ENCODE measurements around the gene TPCN1.
"Not testable (repeated sequence)": the region's sequence is repeated elsewhere in the genome, so short reads cannot be mapped to it uniquely, and the experiment has no call there.

The TPCN1 gene

DNA sequence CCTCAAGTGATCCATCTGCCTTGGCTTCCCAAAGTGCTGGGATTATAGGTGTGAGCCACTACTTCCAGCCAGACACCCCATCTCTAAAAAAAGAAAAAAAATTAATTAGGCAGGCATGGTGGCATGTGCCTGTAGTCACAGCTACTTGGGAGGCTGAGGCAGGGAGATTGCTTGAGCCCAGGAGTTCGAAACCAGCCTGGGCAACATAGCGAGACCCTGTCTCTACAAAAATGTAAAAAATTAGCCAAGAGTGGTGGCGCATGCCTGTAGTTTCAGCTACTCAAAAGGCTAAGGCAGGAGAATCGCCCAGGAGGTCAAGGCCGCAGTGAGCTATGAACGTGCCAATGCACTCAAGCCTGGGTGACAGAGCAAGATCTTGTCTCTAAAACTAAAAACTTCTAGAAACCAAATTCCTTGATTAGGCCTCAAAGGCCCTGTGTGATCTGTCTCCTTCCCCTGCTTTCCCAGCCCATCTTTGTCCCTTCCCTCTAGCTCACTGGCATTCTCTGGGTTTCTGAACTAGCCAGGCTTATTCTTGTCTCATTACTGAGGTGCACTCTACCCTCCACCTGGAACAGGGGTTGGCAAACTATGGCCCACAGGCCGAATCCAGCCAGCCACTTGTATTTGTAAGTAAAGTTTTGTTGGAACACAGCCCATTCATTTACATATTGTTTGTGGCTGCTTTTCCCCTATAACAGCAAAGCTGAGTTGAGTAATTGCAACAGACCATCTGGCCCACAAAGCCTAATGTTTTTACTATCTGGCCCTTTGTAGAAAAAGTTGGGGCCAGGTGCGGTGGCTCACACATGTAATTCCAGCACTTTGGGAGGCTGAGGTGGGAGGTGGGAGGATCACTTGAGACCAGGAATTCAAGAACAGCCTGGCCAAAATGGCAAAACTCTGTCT, 17.2 kb upstream of the TPCN1 start:
- DNase-seq (ENCODE audit: low spot score in 2 of 2): no peak
- Mint-ChIP-seq H3K4me3 (no peak overlapping the region), H3K27ac (no peak overlapping the region), H3K4me1 (peaks cover 25% of the 10 kb centered on the region), H3K9me3 (no peaks in the 10 kb centered on the region), H3K36me3 (peaks cover 16% of the 10 kb centered on the region)
- ATAC-seq: no peak

DNA sequence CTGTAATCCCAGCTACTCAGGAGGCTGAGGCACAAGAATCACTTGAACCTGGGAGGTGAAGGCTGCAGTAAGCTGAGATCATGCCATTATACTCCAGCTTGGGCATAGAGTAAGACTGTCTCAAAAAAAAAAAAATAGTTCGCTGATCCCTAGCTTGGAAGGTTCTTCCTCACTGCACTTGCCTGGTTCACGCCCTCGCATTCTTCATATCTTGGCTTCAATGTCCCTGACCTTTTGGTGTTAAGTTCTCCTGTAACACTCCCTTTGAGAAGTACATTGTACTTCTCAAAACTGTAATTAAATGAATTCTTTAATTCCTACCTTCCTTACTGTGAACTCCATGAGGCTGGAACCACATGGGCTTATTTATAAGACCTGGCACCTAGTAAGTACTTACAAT, 16.5 kb upstream of the TPCN1 start:
- ATAC-seq: no peak

DNA sequence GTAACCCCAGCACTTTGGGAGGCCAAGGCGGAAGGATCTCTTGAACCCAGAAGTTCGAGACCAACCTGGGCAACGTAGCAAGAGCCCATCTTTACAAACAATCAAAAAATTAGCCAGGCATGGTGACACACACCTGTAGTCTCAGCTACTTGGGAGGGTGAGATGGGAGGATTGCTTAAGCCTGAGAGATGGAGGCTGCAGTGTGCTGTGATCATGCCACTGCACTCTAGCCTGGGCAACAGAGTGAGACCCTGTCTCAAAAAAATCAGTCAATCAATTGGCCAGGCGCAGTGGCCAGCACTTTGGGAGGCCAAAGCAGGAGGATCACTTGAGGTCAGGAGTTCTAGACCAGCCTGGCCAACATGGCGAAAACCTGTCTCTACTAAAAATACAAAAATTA, 14.5 kb upstream of the TPCN1 start:
- peaks cover 39% of the 10 kb centered on the region for H3K4me1 Mint-ChIP-seq
- peaks cover 16% of the 10 kb centered on the region for H3K36me3 Mint-ChIP-seq
- ATAC-seq; DNase-seq (ENCODE audit: low spot score in 2 of 2); H3K4me3 Mint-ChIP-seq; H3K9me3 Mint-ChIP-seq: not testable (repeated sequence)
- H3K27ac Mint-ChIP-seq: peak overlapping the region; percentile 65

More for the DNA sequence above, 16.5 kb upstream of the TPCN1 start:
- no peak overlapping the region for H3K4me3 Mint-ChIP-seq
- peaks cover 25% of the 10 kb centered on the region for H3K4me1 Mint-ChIP-seq
- no peak overlapping the region for H3K27ac Mint-ChIP-seq
- H3K9me3 Mint-ChIP-seq: no peaks in the 10 kb centered on the region
- DNase-seq (ENCODE audit: low spot score in 2 of 2): no peak
- peaks cover 16% of the 10 kb centered on the region for H3K36me3 Mint-ChIP-seq

DNA sequence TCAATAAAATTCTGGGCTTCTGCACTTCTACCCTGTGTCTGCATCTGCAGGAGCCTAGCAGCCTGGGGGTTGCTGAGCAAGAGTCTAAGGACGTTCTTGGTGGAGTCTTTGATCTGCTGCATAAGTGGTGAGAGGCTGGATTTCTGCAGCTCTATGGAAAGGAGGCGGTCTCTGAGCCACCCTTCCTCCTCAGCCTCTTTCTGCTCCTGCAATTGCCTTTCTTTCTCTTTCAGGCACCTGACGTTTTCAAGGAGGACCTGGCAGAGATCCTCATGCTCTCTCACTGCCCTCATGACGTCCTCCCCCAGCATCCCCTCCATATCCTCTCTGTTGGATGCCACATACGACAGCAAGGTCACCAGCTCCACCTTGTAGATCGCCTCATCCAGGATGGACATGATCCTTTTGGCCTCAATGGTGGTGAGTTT, 13.6 kb upstream of the TPCN1 start:
- DNase-seq (ENCODE audit: low spot score in 2 of 2): peak in 1 of 2 donors; percentile 63

DNA sequence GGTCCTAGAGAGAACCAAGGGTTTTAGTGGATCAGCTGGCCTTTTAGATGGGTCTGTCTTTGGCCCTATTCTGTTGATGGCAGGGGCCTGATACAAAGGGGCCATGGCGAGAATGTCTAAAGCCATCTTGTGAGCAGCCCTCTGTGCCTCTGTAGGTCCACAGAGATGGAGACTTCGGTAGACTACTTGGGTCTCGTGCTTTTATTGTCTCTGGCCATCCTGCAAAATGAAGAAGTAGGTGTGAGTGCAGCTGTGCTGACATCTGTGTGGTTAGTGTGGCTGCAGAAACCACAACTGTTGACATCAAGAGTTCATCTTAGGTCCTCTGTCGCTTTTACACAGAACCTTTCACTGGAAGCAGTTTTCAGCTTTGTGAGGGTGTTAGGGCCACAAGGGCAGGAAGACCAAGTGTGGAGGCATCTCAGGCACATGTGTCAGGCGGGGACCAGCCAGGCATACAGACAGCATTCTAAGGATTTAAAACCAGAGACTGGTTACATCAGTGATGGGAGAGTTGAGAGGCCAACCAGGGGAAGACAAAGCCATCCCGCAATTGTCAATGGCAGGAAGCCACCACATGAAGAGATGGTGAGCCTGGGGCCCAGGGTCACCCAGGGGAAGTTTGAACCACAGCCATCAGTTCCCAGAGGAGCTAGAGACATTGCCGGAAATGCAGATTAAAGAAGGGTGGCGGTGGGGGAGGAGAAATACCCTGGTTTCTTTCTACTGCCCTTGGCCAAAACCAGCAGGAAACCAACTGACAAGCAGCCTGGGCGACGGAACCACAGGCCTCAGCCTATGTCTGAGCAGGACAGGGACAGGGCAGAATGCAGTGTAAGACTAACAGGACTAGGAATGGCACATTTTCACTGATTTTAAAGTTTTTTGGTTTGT, 13.0 kb upstream of the TPCN1 start:
- H3K4me3 Mint-ChIP-seq: peak overlapping the region; percentile 65
- H3K27ac Mint-ChIP-seq: peak overlapping the region; percentile 94
- ATAC-seq (peak; percentile 91), DNase-seq (ENCODE audit: low spot score in 2 of 2) (peak; percentile 43 to 89)
- H3K36me3 Mint-ChIP-seq: peaks cover 16% of the 10 kb centered on the region
- peaks cover 39% of the 10 kb centered on the region for H3K4me1 Mint-ChIP-seq
- H3K9me3 Mint-ChIP-seq: no peaks in the 10 kb centered on the region

More for the DNA sequence above, 13.6 kb upstream of the TPCN1 start:
- ATAC-seq: peak; percentile 26
- Mint-ChIP-seq H3K27ac (peak overlapping the region; percentile 94), H3K36me3 (peaks cover 16% of the 10 kb centered on the region), H3K4me3 (peak overlapping the region; percentile 65), H3K9me3 (no peaks in the 10 kb centered on the region), H3K4me1 (peaks cover 39% of the 10 kb centered on the region)

DNA sequence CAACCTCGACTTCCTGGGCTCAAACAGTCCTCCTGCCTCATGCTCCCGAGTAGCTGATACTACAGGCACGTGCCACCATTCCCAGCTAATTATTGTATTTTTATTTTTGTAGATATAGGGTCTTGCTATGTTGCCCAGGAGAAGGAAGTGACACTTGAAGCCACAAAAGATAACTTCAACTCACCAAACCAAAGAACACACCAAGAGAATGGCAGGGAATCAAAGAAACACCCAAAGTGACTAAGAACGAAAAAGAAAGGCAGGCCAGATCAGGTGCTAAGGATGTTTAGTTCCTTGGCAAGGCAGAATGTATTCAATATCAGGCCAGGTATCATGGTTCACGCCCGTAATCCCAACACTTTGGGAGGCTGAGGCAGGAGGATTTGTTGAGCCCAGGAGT, 10.1 kb upstream of the TPCN1 start:
- no peak overlapping the region for H3K4me3 Mint-ChIP-seq
- peaks cover 16% of the 10 kb centered on the region for H3K36me3 Mint-ChIP-seq
- H3K4me1 Mint-ChIP-seq: peaks cover 50% of the 10 kb centered on the region
- H3K27ac Mint-ChIP-seq: peak overlapping the region; percentile 79
- H3K9me3 Mint-ChIP-seq: no peaks in the 10 kb centered on the region
- DNase-seq (ENCODE audit: low spot score in 2 of 2) (no peak), ATAC-seq (no peak)

DNA sequence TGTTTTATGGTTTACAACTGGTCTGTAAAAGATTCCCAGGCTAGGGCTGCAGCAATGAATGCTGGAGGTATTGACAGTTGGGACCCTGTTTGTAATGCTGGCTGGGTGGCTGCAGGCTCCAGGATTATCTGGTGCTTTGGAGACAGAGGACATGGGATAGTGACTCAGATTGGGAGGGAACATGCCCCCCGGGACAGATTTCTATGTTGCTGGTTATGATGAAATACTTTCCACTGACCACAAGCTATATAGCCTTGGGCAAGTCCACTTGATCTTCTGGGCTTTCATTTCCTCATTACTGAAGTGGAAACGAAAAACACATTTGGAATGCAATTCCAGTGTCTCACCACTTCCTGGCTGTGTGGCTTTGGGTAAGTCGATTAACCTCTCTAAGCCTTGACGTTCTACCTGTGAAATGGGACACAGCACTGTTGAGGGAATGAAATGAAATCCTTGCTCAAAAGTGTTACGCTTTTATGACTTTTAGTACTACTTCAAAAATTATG, 6.3 kb upstream of the TPCN1 start:
- peak; percentile 42 for ATAC-seq
- Mint-ChIP-seq H3K4me1 (peaks cover 26% of the 10 kb centered on the region), H3K36me3 (no peaks in the 10 kb centered on the region), H3K27ac (no peak overlapping the region), H3K9me3 (no peaks in the 10 kb centered on the region), H3K4me3 (no peak overlapping the region)
- DNase-seq (ENCODE audit: low spot score in 2 of 2): no peak

DNA sequence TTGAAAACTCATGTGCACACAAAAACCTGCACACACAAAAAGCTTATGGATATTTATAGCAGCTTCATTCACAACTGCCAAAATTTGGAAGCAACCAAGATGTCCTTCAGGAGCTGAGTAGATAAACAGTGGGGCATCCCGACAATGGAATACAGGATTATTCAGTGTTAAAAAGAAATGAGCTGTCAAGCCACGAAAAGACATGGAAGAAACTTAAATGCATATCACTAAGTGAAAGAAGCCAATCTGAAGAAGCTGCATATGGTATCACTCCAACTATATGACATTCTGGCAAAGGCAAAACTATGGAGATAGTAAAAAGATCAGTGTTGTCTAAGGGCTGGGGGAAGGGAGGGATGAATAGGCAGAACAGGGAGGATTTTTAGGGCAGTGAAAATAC, 5.2 kb upstream of the TPCN1 start:
- no peak for DNase-seq (ENCODE audit: low spot score in 2 of 2)
- H3K36me3 Mint-ChIP-seq: peaks cover 5% of the 10 kb centered on the region
- ATAC-seq: no peak
- H3K27ac Mint-ChIP-seq: no peak overlapping the region
- H3K9me3 Mint-ChIP-seq: no peaks in the 10 kb centered on the region
- peaks cover 19% of the 10 kb centered on the region for H3K4me1 Mint-ChIP-seq
- no peak overlapping the region for H3K4me3 Mint-ChIP-seq

DNA sequence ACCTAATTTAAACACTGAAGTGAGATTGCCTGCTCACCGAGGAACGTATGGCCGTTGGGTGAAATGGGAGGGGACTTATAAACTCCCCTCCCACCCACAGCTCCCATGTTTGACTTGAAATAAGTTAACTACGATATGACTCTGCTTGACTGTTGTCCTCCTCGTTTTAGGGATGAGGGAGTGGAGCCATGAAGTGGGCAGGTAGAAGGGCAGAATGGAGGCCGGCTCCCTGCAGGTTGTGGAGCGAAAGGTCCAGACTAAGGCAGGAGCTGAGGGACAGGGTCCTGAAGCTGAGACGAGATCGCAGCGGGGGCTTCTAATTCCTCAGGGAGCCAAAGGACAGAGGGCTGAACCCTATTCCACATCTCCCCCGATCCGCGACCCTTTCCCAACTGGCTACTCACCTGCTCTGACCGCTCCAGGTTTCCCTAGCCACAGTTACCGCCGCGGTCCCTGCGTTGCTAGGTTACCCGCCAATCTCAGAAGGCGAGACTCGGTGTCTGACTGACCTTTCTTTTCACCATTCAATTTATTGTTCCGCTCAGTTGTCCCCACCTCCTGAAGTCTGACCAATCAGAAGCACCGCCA, 577 bp upstream of the TPCN1 start:
- peaks cover 17% of the 10 kb centered on the region for H3K4me1 Mint-ChIP-seq
- peak overlapping the region; percentile 70 for H3K4me3 Mint-ChIP-seq
- ATAC-seq (no peak), DNase-seq (ENCODE audit: low spot score in 2 of 2) (no peak)
- peak overlapping the region; percentile 85 for H3K27ac Mint-ChIP-seq
- peaks cover 17% of the 10 kb centered on the region for H3K36me3 Mint-ChIP-seq
- H3K9me3 Mint-ChIP-seq: no peaks in the 10 kb centered on the region

DNA sequence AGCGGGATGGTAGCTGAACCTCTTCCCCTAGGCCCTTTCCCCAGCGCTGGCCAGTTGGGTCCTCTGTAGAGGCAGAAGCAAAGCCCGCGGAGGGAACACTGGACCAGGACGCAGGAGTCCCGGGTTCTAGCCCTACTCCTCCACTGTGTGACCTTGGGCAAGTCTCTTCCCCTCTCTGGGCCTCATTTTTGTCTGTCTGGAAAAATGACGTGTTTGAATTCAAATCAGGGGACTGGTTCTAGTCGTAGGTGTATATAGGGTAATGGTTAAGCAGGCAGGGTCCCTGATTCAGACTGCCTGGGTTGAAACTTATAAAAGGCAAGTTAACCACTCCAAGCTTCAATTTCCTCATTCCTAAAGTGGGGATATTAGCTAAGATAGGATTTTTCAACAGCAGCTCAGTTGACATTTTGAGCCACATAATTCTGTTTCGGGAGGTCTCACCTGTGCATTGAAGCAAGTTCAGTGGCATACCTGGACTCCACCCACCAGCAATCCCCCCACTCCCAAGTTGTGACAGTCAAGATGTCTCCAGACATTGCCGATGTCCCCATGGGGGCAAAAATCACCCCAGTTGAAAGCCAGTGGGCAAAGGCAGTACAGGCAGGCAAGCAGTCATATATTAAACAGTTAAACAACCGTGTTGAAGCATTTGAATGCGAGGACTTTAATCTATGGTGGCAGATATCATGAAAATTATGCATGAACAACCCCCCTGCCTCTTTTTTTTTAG, 899 bp downstream of the TPCN1 start:
- peak; percentile 9 to 69 for DNase-seq (ENCODE audit: low spot score in 2 of 2)

DNA sequence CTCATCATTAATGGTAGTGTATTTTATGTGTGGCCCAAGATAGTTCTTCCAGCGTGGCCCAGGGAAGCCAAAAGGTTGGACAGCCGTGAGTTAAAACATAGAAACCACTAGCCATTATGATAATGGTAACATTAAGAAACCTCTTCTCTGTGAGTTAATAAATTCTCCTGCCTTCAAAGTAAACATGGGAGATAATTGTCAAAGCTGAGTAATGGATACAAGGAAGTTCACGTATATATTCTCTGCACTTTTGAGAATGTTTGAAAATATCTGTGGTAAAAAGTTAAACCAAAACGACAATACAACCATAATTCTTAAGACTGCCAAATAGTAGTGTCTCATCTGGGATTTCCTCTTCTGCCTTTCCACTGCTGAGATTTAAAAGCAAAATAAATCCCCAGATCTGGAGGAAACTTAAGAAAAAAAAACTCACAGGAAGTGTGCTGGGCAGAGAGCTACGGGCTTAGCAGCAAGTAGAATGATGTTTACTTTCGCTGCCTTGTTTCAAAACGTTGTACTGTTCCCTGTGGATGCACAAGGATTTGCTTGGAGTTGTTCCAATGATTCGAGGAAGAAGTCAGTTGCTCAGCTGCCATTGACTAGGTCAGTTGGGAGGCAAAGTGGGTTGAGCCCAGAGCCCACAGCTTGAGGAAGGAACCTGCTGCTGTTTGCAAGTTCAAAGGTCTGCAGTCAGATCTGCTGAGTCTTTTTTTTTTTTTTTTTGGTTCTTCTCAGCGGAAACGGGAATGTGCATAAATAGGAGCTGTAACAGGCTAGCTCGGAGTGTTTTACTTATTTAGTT, 1.7 kb downstream of the TPCN1 start:
- Mint-ChIP-seq H3K9me3 (no peaks in the 10 kb centered on the region), H3K4me3 (peak overlapping the region; percentile 70), H3K27ac (no peak overlapping the region), H3K4me1 (peaks cover 17% of the 10 kb centered on the region), H3K36me3 (peaks cover 17% of the 10 kb centered on the region)
- no peak for DNase-seq (ENCODE audit: low spot score in 2 of 2)
- ATAC-seq: no peak

More for the DNA sequence above, 899 bp downstream of the TPCN1 start:
- H3K9me3 Mint-ChIP-seq: no peaks in the 10 kb centered on the region
- H3K36me3 Mint-ChIP-seq: peaks cover 17% of the 10 kb centered on the region
- peaks cover 17% of the 10 kb centered on the region for H3K4me1 Mint-ChIP-seq
- H3K4me3 Mint-ChIP-seq: peak overlapping the region; percentile 70
- no peak for ATAC-seq
- peak overlapping the region; percentile 85 for H3K27ac Mint-ChIP-seq

DNA sequence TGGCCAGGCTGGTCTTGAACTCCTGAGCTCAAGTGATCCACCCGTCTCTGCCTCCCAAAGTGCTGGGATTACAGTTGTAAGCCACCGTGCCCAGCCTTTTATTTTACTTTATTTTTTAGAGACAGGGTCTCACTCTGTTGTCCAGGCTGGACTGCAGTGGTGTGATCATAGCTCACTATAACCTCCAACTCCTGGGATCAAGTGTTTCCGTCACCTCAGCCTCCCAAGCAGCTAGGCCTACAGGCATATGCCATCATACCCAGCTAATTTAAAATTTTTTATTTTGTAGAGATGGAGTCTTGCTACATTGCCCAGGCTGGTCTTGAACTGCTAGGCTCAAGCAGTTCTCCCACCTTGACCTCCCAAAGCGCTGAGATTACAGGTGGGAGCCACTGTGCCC, 3.7 kb downstream of the TPCN1 start:
- peaks cover 21% of the 10 kb centered on the region for H3K4me1 Mint-ChIP-seq
- no peak overlapping the region for H3K4me3 Mint-ChIP-seq
- no peaks in the 10 kb centered on the region for H3K9me3 Mint-ChIP-seq
- no peak for DNase-seq (ENCODE audit: low spot score in 2 of 2)
- peaks cover 29% of the 10 kb centered on the region for H3K36me3 Mint-ChIP-seq
- no peak for ATAC-seq
- H3K27ac Mint-ChIP-seq: no peak overlapping the region

DNA sequence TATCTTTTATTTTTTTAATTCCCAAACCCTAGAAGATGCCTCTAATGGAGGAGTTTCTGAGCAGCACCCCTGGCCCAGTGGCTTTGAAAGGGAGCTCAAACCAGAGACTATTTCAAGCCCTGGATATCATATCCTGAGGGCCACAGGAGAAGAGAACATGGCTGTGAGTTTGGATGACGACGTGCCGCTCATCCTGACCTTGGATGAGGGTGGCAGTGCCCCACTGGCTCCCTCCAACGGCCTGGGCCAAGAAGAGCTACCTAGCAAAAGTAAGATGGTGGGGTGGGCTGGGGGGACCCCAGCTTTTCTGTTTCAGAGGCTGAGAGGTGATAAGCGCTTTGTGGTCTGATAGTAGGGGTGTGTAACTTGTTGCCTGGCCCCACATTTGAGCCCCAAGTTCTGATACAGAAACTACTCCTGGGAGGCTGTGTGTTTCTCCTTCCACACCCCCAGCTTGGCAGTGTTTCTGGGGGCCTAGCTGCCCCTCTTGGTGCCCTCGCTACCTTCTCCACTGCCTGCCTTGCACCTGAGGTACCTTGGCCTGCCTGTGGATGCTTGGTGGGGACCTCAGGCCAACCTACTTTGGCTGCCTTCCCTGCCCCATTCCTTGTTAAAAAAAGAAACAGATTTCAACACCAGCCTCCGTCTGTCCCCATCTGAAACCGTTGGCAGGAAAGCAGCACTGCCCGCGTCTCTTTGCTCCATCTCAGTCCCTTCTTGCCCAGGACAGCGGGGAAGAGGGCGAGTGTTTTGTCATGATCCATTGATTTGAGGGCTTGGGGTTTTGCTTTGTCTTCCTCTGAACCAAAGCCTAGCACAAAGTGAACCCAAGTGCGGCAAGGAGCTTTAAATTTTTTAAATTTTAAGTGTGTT, 5.7 kb downstream of the TPCN1 start:
- Mint-ChIP-seq H3K9me3 (no peaks in the 10 kb centered on the region), H3K4me3 (no peak overlapping the region), H3K36me3 (peaks cover 25% of the 10 kb centered on the region), H3K27ac (no peak overlapping the region), H3K4me1 (peaks cover 21% of the 10 kb centered on the region)
- ATAC-seq (no peak), DNase-seq (ENCODE audit: low spot score in 2 of 2) (no peak)

All from stimulated activated effector memory CD8-positive, alpha-beta T cell treated with anti-CD3 and anti-CD28 coated beads, Interleukin-12 subunit alpha, Interleukin-12 subunit beta, amount 100 ng/mL, for 72 hours (primary cell).